ENCODE results near the gene CEP41.

The CEP41 gene

DNA sequence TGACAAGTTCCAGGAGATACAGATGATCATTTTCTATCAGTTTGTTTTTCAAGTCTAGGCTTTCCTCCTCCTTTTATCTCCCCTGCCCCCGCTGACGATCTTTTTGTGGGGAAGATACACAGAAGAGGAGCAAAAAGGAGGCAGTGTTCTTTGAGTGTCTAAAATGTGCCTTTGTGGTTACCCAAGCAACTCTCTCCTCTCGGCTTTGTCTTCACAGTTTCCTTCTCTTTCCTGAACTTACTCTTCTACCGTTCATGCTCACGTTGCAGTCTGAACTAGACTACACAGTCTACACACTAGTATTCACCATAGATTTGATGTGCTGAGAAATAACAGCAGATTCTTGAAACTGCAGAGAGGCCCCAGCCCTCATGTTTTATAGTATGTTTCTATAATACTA, 23.6 kb downstream of the CEP41 start:
- DNase-seq: no peak

DNA sequence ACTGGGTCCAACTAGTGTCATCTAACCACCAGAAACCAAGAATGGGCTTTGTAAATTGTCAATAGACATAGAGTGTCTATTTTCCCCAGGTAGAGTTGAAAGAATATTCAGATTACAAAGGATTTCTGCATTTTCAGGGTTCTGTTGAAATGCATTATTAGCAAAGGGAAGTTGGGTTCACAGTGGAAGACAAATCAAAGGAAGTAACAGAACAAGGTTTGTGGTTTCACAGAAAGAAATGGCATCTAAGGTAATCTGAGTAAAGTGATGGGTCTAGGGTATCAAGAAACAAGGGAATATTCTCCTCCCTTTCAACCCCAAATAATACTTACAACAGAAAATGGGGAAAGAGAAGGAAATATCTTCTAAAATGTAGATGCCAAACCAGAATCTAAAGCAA, 25.8 kb downstream of the CEP41 start:
- no peak for DNase-seq

DNA sequence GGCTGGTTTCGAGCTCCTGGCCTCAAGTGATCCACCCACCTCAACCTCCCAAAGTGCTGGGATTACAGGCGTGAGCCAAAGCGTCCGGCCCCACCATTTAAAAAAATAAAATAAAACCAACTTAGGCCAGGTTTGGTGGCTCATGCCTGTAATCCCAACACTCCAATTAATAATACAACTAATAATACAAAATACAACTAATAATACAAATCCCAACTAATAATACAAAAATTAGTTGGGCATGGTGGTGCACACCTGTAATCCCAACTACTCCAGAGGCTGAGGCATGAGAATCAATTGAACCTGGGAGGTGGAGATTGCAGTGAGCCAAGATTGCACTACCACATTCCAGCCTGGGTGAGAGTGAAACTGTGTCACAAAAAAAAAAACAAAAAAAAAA, 27.6 kb downstream of the CEP41 start:
- DNase-seq: no peak

DNA sequence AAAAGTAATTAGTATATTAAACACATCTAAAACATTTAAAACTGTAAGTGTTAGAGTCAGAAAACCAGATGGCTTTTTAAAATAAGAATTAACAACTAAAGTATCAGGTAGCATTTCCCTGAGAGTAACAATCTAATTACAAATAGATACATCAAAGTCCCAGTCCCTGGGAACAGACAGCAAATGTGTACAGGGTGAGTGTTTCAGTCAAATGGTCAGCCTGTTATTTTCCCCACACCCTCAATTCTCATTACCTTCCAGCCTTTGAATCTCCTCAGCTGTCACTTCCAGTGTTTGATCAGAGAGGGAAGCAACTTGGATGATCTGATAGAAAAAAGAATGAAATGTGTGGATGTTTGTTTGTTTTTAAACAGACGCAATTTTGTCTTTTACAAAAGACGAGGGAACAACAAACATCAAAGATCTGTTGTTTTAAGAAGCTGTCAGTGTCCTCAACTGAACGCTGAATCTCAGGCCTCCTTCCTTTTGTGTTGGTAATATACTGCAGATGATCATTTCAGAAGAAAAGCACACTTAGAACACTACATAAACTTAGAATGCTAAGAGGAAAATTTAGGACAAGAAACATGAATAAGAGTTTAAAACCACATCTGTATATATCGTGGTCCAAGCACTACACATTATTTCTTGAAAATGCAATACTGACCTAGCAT, 29.8 kb downstream of the CEP41 start:
- DNase-seq: no peak

DNA sequence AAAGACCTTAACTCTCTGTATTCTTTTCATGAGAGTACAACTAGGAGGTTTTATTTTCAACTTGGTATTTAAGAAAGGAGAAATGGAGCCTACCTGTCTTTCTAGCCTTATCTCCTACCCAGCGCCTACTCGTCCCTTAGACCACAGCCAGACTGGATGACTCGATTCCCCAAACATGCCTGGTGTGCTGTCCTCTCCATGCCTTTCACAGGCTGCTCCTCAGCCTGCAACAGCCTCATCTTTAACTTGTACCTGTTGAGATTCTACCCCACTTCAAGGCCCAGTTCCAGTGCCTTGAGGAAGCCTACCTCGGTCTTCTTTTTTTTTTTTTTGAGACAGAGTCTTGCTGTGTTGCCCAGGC, 31.1 kb downstream of the CEP41 start:
- no peak for DNase-seq

DNA sequence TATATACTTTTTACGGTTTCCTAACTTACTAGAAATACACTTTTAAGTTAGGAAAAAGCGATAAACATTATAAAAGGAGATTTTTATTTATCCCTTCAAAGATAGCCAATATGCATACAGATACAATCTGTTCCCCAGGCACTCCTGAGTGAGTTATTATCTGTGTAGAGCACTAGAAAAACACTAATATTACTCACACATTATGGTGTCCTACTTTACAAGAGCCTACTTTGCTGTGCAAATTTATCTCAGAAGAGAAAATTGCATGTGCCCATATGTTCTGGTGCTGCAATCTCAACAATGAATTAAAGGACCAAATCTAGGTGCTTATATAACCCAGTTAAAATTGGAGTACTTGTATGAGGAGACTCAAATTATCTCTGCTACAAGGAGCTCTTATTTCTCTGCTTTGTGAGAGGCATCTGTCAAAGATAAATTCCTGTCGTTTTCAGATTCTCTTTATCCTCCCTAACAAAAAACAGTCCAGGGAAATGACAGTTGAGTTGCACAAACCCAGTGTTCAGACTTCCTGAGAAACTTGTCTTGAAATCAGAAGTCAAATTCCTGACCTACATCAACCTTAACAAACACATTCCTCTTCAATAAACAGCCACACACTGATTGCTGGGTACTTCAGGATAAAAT, 31.6 kb downstream of the CEP41 start:
- no peak for DNase-seq

DNA sequence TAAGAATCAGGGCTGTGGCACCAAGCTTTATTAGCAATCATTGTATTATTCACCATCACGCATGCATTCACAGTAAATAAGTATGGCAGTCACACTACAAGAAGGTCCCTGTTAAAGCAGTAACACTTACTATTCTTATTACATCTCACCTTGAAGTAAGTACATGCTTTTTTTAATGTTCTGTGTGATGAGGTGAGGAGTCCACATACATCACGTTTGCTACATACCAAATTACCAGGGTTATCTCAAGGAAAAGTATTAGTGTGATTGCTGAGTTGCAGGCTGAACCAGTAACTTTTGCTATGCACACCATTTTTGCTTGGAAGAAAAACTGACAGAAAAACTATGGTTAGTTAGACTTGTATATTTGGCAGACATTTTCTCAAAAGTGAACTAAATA, 35.8 kb downstream of the CEP41 start:
- DNase-seq: no peak

DNA sequence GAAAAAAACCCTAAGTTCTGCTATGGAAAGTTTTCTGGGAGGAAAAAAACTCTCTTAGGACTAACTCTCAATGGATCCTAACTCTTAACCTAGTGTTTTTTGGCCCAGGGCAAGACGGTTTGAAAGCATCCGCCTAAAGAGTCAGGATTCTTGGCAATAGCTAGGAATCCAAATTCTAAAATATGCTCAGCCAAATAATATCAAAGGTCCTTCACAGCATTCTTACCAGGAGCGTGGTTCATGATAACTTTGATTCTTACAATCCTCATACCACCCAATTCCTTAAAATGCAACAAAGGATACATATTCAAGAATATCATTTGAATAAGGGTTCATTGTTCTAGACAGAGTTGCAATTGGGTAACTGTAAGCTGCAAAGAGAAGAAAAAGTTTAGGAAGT, 39.2 kb downstream of the CEP41 start:
- DNase-seq: no peak

DNA sequence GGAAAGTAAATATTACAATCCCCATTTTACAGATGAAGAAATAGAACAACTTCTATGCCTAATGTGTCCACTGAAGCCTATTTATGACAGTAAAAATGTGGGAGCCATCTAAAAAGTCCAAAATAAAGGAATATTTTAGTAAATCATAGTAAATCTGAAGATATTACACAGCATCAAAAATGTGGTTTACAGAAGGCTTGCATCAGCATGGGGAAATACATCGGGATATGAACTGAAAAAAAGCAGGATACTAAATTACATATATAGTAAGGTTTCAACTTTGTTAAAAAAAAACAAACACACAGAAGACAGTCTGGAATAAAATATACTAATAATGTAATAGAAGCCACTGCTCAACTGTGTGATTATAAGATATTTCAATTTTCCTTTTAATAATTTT, 39.7 kb downstream of the CEP41 start:
- no peak for DNase-seq

DNA sequence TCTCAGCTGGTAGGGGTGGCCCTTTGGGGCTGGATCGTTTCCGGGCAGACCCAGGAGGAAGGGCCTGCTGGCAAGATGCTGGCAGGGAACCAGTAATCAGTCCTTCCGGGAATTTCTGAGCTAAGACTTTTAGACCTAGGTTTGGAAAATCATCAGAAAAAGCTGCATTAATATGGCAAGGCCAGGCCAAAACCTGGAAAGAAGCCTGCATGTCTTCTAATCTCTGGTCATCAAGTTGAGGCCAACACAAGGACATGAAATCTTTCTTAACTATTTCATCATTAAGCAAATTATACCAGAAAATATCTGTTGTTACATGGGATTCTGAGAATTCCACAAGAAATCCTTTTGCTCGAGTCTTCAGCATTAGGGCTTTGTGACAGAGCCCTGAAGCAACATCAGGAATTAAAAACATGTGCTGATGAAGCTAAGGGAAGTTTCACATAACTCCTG, 40.7 kb downstream of the CEP41 start:
- DNase-seq: no peak

DNA sequence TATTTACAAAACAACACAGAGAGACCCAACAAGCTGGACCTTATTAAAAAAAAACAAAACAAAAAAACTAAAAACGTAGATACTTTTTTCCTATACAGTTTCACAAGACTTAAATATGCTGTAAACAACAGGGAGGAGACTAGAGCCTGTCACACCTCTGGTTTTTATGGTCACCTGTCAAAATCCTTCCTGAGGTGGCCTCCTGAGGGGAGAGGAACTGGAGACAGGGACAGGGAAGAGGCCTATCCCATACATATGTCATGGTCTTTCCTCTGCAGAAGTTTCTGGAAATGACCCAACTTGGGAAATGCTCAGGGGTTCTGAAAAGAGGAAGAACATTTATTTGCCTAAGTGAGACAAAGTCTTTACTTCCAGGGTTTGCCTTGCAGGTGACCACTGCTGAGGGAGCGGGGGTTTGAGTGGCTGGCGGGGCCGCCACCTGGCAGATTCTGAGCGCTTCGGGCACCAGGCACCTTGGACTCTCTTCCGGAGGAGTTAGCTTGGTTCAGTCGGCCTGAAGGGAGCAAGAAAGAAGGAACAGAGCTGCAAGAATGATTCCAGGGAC, 42.2 kb downstream of the CEP41 start:
- DNase-seq: no peak

DNA sequence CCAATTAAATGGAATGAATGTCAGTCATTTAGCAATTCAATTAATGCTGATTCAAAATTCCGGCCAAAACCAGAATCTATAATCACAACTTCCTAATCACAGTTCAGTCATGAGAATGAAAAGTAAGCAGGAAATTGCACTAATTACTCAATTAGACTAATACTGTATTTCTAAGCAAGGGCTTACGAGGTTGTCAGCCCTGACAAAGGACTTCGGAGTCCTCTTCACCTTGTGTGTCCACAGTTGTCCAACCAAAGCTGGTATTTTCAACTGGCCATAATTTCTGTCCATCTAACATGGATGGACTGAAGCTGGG, 43.1 kb downstream of the CEP41 start:
- no peak for DNase-seq

DNA sequence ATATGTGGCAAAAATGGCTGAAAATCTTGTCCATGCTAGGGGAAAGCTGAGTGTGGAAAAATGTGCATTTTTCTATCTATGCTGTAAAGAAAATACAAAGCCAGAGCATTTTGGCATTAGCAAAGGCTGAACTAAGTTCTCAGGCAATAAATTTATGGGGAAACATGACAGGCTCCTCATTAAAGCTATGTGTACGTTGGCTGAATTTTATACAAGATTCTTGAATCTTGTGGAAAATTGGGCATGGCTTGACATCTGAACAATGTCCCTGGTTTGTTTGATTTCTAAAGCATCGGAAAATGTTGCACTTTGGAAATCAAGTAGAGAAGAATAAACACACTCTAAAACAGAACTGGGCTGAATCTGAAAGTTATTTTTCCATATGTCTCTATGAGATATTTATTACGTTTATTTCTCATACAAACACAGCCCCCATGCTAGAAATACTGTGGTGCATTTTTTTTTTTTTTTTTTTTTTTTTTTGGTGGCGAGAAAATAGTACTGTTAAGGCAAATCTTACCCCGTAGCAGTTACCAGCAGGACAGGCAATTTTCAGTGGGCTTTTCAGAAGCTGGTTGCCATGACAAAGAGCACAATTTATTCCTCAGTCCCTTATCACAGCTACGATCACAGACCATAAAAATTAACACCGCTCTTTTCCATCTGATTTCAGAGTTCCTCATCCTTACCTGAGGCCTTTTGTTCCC, 43.6 kb downstream of the CEP41 start:
- DNase-seq: no peak

DNA sequence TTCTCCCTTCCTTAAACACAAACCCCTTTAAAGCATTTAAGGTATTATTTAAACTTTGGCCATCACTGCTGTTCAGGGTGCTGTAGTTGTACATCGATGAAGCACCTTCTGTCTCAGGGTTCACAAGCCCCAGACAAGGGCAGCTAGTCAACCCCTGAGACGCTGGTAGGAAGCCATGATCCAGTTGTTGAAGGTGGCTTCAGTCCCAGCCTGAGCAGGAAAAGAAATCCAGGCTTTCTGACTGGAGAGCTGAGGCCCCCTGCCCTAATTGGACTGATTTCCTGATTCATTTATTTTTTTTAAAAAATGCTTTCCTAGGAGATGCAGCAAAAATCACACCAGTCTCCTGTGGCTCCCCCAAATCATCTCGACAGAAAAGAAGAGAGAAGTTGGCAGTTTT, 44.7 kb downstream of the CEP41 start:
- DNase-seq: no peak

DNA sequence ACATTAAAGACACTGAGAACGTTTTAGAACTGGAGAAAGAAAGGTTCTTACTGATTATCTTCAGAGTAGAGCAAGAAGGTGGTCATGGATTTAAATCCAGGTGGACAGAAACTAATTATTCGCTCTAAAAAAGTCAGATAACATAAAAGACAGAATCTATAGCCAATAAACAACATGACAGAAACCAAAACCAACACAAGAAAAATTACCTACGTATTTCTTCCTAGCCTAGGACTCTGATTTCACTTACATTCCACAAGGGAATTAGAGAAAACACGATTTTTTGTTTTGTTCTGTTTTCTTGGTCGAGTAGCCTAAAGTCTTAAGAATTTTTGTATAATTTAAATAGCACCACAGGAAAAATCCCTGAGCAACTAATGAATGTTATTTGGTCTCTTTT, 45.4 kb downstream of the CEP41 start:
- no peak for DNase-seq

DNA sequence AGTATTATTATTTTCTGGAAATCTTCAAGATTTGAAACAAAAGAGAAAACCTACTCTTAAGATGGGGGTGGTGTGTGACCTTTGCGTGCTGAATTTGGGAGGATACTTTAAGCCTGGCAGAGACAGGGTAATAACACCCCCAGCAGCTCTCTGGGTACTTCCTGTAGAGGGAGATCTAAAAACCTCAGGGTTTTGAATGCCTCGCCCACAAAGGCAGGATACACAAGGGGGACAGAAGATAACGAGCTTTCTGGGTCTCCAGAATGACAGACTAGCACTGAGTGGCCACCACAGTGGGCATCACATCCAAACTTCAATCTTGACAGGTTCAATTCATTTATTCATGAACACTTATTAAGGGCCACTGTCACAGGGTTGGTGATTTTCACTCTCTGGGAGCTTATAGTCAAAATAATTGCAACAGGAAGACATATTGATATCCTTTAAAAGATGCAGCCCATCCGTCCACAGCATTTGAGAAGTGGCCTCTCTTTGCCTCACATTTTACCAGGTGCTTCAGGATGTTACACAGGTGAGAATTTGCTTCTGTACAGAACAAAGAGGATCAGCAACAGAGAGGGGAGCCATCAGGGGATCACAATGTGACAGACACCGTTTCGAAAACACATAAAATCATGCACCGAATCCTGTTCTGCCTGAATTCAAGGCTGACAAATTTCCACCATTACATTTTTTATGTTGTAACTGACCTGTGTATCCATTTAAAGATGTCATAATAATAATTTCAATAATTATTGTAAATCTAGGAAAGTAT, 46.2 kb downstream of the CEP41 start:
- no peak for DNase-seq

DNA sequence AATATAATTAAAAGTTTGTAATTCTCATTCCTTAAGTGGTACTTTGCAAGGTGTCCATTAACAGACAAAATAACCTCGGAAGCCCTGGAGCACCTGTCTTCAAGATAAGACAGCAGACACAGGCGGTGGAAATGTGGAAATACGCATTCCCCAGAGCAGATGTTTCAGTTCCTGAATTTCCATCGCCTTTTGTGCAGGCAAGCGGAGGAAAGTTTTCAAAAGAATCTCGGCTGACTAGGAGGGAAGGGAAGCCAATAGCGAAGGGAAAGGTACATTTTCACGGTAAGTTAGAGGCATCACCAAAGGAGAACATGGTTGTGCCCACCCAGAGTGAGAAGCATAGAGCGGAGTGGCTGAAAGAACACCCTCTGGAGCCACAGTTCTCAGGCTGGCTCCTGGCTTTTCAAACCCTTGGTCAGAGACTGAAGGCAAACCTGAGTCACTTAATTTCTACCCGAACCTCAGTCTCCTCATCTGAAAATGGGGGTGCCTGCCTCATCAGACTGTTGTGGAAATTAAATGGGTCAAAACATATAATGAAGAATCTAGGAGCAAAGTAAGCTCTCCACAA, 46.9 kb downstream of the CEP41 start:
- DNase-seq: no peak

DNA sequence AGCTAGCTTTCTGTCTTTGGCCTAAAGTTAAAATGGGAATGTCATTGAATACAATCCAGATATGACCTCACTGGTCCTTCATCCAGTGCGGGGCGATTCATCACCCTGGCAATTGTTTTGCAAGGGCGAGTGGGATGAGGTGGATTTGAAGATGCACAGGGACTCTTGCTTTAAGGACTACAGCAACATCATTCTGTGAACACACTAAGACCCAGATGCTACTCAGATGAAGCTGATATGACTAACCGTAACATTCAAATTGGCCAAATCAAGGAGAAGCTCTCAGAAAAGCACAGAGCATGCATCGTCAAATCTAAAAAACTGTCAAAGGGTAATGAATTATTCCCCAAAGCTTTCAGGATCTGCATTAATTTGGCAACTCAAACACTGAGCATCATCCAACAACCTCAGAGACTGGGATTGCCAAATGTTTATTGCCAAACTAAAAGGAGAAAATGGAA, 47.7 kb downstream of the CEP41 start:
- DNase-seq: no peak

DNA sequence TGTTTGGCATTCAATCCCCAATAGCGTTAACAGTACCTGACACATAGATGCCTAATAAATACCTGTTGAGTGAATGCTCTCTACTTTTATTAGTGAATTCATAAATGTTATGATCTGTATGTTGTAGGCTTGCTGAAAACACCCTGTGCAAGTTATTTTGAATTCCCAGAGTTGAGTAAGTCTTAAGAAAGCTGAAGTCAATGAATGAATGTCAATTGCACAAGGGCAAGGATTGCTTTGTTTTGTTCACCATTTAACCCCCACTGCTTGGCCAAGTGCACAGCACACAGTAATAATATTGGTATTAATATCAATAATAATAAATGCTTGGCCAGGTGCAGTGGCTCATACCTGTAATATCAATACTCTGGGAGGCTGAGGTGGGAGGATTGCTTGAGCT, 50.3 kb downstream of the CEP41 start:
- DNase-seq: no peak

DNA sequence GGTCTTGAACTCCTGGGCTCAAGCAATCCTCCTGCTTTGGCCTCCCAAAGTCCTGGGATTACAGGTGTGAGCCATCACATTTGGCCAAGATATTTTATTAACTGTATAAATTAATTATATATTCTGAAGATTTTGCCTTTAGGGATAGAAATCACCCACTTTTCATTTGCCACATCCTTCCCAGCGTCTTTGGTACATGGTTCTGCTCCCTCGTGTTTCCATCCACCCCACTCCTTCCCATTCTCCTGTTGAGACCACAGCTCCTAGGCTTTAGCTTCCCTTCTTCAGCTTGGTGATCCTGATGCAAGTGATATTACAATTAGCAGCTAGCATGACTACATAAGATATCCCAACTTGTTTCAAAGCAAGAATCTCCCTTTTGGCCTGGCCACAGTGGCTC, 52.1 kb downstream of the CEP41 start:
- DNase-seq: no peak

DNA sequence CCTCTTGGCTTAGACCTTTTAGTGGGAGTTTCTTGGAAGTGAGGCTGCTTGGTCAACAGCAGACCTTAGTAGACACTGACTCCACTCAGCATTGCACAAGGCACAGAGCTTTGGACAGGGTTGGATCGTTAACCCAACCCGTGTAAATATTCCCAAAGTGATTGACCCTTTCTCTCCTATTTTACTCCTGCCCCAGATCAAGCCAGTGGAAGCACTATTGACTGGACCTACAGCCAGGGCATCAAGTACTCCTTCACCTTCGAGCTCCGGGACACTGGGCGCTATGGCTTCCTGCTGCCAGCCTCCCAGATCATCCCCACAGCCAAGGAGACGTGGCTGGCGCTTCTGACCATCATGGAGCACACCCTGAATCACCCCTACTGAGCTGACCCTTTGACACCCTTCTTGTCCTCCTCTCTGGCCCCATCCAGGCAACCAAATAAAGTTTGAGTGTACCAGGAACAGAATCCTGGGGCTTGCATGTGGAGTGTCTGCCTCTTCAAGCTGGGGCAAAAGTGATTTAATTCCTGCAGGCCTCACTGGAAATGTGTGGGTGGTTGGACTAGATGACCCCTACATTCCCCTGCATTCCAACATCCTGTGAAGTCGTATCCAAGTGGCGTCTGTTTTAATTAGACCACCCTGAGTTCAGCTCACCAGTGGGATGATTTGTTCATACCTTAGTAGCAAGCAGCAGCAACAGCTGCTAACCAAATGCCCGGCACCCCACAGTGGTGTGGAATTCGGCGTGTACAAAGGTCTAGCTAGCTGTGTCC, 53.0 kb downstream of the CEP41 start:
- DNase-seq: no peak

DNA sequence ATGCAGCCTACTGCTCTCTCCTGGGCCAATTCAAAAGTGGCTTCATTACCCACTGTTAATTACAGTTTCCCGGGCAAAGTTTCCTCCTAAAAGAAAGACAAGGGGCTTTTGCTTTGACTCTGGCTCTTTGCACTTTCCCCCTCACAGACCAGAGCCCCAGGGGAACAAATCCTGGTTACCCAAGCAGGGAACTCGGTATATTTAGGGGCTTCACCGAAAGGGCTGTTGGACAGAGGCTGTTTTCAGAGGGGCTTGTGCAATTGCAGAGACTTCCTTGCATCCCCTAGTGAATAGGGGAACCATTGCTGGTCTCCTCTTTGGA, 53.5 kb downstream of the CEP41 start:
- no peak for DNase-seq

Data from NCI-H2029 treated with DMSO at 0.1 percent for 48 hours (cell line).